HL-60 (cell line): ENCODE results near the gene KCNJ16.

Source experiments
- DNase-seq, 2 experiments: peaks; one replicate each; pipeline ENCODE4 v3.0.0-alpha.2; 2010 to 2020; ENCODE audit warnings: low read depth in 1 of 2, low spot score in 1 of 2
- H3K27ac ChIP-seq: fragments of 250-450 bp; sonication (Bioruptor Pico); replicated peaks from 2 replicates; pipeline ENCODE4 v1.5.1; 2020; ENCODE audit warnings: mild to moderate bottlenecking, moderate library complexity
- H3K27me3 ChIP-seq: fragments of 250-450 bp; sonication (Bioruptor Pico); 2 replicates; pipeline ENCODE4 v1.5.1; 2021; ENCODE audit warnings: mild to moderate bottlenecking, moderate library complexity; ENCODE audit not compliant: insufficient read depth, poor library complexity, severe bottlenecking
- H3K4me3 ChIP-seq: replicated peaks from 2 replicates; pipeline ENCODE4 v1.5.1; 2011; ENCODE audit warnings: mild to moderate bottlenecking, control low read depth, low read length; ENCODE audit not compliant: insufficient read depth
- CTCF ChIP-seq: IDR thresholded peaks from one replicate; pipeline ENCODE4 v1.5.1; 2011; ENCODE audit warnings: low read length, control low read depth, inconsistent platforms; ENCODE audit not compliant: insufficient read depth
- GABPA ChIP-seq: IDR thresholded peaks from 2 replicates; pipeline ENCODE4 v1.6.1; 2012; ENCODE audit warnings: low read depth
- POLR2AphosphoS5 ChIP-seq: IDR thresholded peaks from 2 replicates; pipeline ENCODE4 v1.6.1; 2012; ENCODE audit warnings: low read depth
- REST ChIP-seq: IDR thresholded peaks from 2 replicates; pipeline ENCODE4 v1.6.1; 2012; ENCODE audit warnings: low read depth; ENCODE audit not compliant: insufficient replicate concordance
- SPI1 ChIP-seq: IDR thresholded peaks from 2 replicates; pipeline ENCODE4 v1.6.1; 2012; ENCODE audit warnings: low read depth, mild to moderate bottlenecking, borderline replicate concordance

The KCNJ16 gene

GRCh38 chr17:70104791-70105523, 29.9 kb downstream of the KCNJ16 start:
- no peak for DNase-seq
- Histone ChIP-seq H3K4me3 (no peak overlapping the region), H3K27me3 (no peaks in the 10 kb centered on the region), H3K27ac (no peak overlapping the region)
- TF ChIP-seq POLR2AphosphoS5 (no peak), GABPA (no peak), CTCF (no peak), REST (no peak), SPI1 (no peak)

- Histone ChIP-seq H3K27ac (no peak overlapping the region), H3K4me3 (no peak overlapping the region), H3K27me3 (no peaks in the 10 kb centered on the region)
- TF ChIP-seq SPI1 = no peak
- TF ChIP-seq REST = no peak
- TF ChIP-seq POLR2AphosphoS5 = no peak
- TF ChIP-seq CTCF = no peak
- no peak for TF ChIP-seq GABPA
- DNase-seq = no peak
Observed at GRCh38 chr17:70105641-70106040, 30.6 kb downstream of the KCNJ16 start.

- no peak for DNase-seq
- no peak for TF ChIP-seq GABPA
- no peak for TF ChIP-seq SPI1
- TF ChIP-seq CTCF = no peak
- no peak for TF ChIP-seq POLR2AphosphoS5
- TF ChIP-seq REST = no peak
- no peak overlapping the region for H3K27ac ChIP-seq
- H3K4me3 ChIP-seq = no peak overlapping the region
- H3K27me3 ChIP-seq = no peaks in the 10 kb centered on the region
Observed at GRCh38 chr17:70106551-70106950, 31.5 kb downstream of the KCNJ16 start.
